ENCODE data around the gene ACSS1.

Gene ACSS1

GRCh38 chr20:24969186-24970029, 88.5 kb downstream of the ACSS1 start:
- no peak for DNase-seq

- no peak for DNase-seq
These were observed 89.6 kb downstream of the ACSS1 start for GRCh38 chr20:24968278-24968800.

- DNase-seq, result no peak
These were observed 91.5 kb downstream of the ACSS1 start for GRCh38 chr20:24966317-24967012.

GRCh38 chr20:24965065-24965919, 92.6 kb downstream of the ACSS1 start:
- no peak for DNase-seq

GRCh38 chr20:24964506-24964840, 93.5 kb downstream of the ACSS1 start:
- DNase-seq, result no peak

- DNase-seq, result no peak
These were observed 94.0 kb downstream of the ACSS1 start for GRCh38 chr20:24963672-24964505.

- no peak for DNase-seq
These were observed 95.4 kb downstream of the ACSS1 start for GRCh38 chr20:24962510-24962909.

- DNase-seq, result no peak
These were observed 95.8 kb downstream of the ACSS1 start for GRCh38 chr20:24962182-24962492.

GRCh38 chr20:24961384-24962181, 96.4 kb downstream of the ACSS1 start:
- DNase-seq, result no peak

GRCh38 chr20:24960861-24961260, 97.1 kb downstream of the ACSS1 start:
- DNase-seq, result no peak

- no peak for DNase-seq
These were observed 97.6 kb downstream of the ACSS1 start for GRCh38 chr20:24960302-24960801.

- DNase-seq, result no peak
These were observed 98.2 kb downstream of the ACSS1 start for GRCh38 chr20:24959591-24960301.

GRCh38 chr20:24958506-24959385, 99.2 kb downstream of the ACSS1 start:
- no peak for DNase-seq

- no peak for DNase-seq
These were observed 100.5 kb downstream of the ACSS1 start for GRCh38 chr20:24957326-24958016.

All from activated naive CD4-positive, alpha-beta T cell treated with anti-CD3 and anti-CD28 coated beads, Interleukin-2, amount 50 U/mL, for 16 hours (primary cell).